Measurements from ENCODE around the gene KRTAP5-3. TPM values are rescaled to one million over a fixed set of nuclear protein-coding genes. Genes with fewer than 3 reads are reported as not detected.

The KRTAP5-3 gene
- total and polyA plus RNA-seq, 9 of the 15 experiments (the other 6 are each of a cell fraction or from before 2014, with no cell fraction given) = not detected

- 0% methylated on average over 5 of the region's 5 CpGs for WGBS (ENCODE audit: insufficient coverage, low coverage, missing lambda C conversion rate)
- no peak overlapping the region for H3K9ac ChIP-seq (ENCODE audit: insufficient read depth in 1 of 2, low read depth in 2 of 2, low read length in 2 of 2)
- H3K4me2 ChIP-seq (ENCODE audit: insufficient read depth, low read length) = no peak overlapping the region
- no peaks in the 10 kb centered on the region for H3K79me2 ChIP-seq (ENCODE audit: control insufficient read depth, insufficient read depth, low read length)
- no peak for FAIRE-seq
- peaks cover 0 to 15% of the 10 kb centered on the region in 2 experiments; a peak in 2 of 5 replicates for H3K4me1 ChIP-seq (replicated peaks in 1 of 2; ENCODE audit: control insufficient read depth in 2 of 2, insufficient read depth in 2 of 2, low read length in 2 of 2)
- H2AFZ ChIP-seq (ENCODE audit: low read depth, low read length) = no peak overlapping the region
- H3K36me3 ChIP-seq (ENCODE audit: control insufficient read depth, insufficient read depth, low read length) = no peaks in the 10 kb centered on the region
- H3K27ac ChIP-seq (ENCODE audit: extremely low read depth, low read depth, low read length) = no peak overlapping the region
- no peak overlapping the region for H3K4me3 ChIP-seq
- intact Hi-C loops (cut with micrococcal nuclease) (loop anchor here (5.0 kb wide), 1 partner anchor 41 kb away; no protein-coding TSS in a partner anchor), in situ Hi-C loops (cut with MboI) (no loop called here)
- H3K27me3 ChIP-seq (ENCODE audit: control insufficient read depth in 2 of 2, insufficient read depth in 2 of 2, low read length in 2 of 2) = peaks cover 31 to 84% of the 10 kb centered on the region in 2 experiments
- H3K9me3 ChIP-seq (replicated peaks; ENCODE audit: control insufficient read depth, insufficient read depth, low read depth, low read length) = no peaks in the 10 kb centered on the region
- H3K9me1 ChIP-seq (ENCODE audit: control insufficient read depth, insufficient read depth, low read length) = no peaks in the 10 kb centered on the region
- BruUV-seq (replicated peaks) = no TSS peak
- no peak for ATAC-seq
- ChIA-PET POLR2A (no interaction called here), CTCF (ENCODE audit: low intra/inter-chr PET ratio) (interaction anchor here (0.6 kb wide), 1 partner anchor 349 kb away, joined by 3 read pairs; no protein-coding TSS in a partner anchor)
- peaks cover 17% of the 10 kb centered on the region for H4K20me1 ChIP-seq (replicated peaks; ENCODE audit: control insufficient read depth, insufficient read depth, low read length)
- no peak for DNase-seq (ENCODE audit: extremely low read depth in 1 of 4, low spot score in 3 of 4)
- TF ChIP-seq NFYB (IDR thresholded peaks at IDR 0.05; ENCODE audit: extremely low read depth, insufficient read length) (no peak), ZNF277 (CRISPR knock-in tag; IDR thresholded peaks at IDR 0.05; ENCODE audit: borderline replicate concordance) (no peak), GTF2A2 (tag; IDR thresholded peaks at IDR 0.05) (no peak), PREB (CRISPR knock-in tag; IDR thresholded peaks at IDR 0.05) (no peak), JUN (IDR thresholded peaks at IDR 0.05; ENCODE audit: borderline replicate concordance, low read depth, low read length) (no peak), JUN (CRISPR knock-in tag; IDR thresholded peaks at IDR 0.05; ENCODE audit: borderline replicate concordance) (no peak), FOXM1 (IDR thresholded peaks at IDR 0.05; ENCODE audit: low read depth) (no peak), FOXM1 (CRISPR knock-in tag; IDR thresholded peaks at IDR 0.05; ENCODE audit: low read depth) (no peak), ZFP36 (IDR thresholded peaks at IDR 0.05; ENCODE audit: low read depth, low read length, partially characterized antibody) (no peak), MBD1 (CRISPR knock-in tag; IDR thresholded peaks at IDR 0.05) (no peak), HDAC2 (IDR thresholded peaks at IDR 0.05) (no peak), NELFE (IDR thresholded peaks at IDR 0.05; ENCODE audit: insufficient read depth, insufficient read length) (no peak), ZBTB7A (IDR thresholded peaks at IDR 0.05; ENCODE audit: borderline replicate concordance, control insufficient read depth, low read depth, low read length) (no peak), POLR3A (IDR thresholded peaks at IDR 0.05; ENCODE audit: borderline replicate concordance, extremely low read depth, insufficient read depth, insufficient read length) (no peak), CREB3 (tag; conservative IDR thresholded peaks at IDR 0.05; ENCODE audit: low read depth) (no peak), ZNF76 (CRISPR knock-in tag; IDR thresholded peaks at IDR 0.05; ENCODE audit: borderline replicate concordance) (no peak)
Measured at GRCh38 chr11:1650918-1651262, 42.6 kb upstream of the KRTAP5-3 start.

Measured in K562 (cell line).